Measurements from ENCODE around the gene LIPI. TPM values are rescaled to one million over a fixed set of nuclear protein-coding genes. Genes with fewer than 3 reads are reported as not detected.
"Not testable (repeated sequence)": the region's sequence is repeated elsewhere in the genome, so short reads cannot be mapped to it uniquely, and the experiment has no call there.

The LIPI gene
- total RNA-seq, 4 donors from 2014 or later: not detected

GRCh38 chr21:14058995-14059627 lies 151.6 kb downstream of the LIPI start:
- not testable (repeated sequence) for H3K27ac ChIP-seq, H3K36me3 ChIP-seq, H3K4me3 ChIP-seq, DNase-seq, H3K27me3 ChIP-seq, H3K9me3 ChIP-seq, H3K4me1 ChIP-seq

Small RNA genes lying within 50 kb of the gene (small RNA-seq; reads per million reads assigned to genes)
- 0 reads per million in 2 donors for gene RF01518
- 0 reads per million in 2 donors for gene RNA5SP488

Other genes with a start within 250 kb of the LIPI start
- 1 to 10 TPM in 1 of 4 donors, not detected in 3; 3.1 TPM for gene RBM11, start 5.2 kb upstream of the LIPI start, total RNA-seq
- 1 to 10 TPM; 3.7 to 9.1 (median 6.0) TPM for gene HSPA13, start 172.2 kb upstream of the LIPI start, total RNA-seq